Dedifferentiated amniotic fluid mesenchymal stem cell (primary cell): ENCODE data around the gene IGF1R.

Experiments used
- DNase-seq: peaks from one replicate; pipeline ENCODE4 v3.0.0-alpha.2; 2016; ENCODE audit errors: extremely low spot score

The IGF1R gene

GRCh38 chr15:98648654-98649471, 524 bp downstream of the IGF1R start:
- peak; percentile 17 for DNase-seq

- DNase-seq = peak; percentile 17
Measured at GRCh38 chr15:98649472-98650416, 1.4 kb downstream of the IGF1R start.

DNA sequence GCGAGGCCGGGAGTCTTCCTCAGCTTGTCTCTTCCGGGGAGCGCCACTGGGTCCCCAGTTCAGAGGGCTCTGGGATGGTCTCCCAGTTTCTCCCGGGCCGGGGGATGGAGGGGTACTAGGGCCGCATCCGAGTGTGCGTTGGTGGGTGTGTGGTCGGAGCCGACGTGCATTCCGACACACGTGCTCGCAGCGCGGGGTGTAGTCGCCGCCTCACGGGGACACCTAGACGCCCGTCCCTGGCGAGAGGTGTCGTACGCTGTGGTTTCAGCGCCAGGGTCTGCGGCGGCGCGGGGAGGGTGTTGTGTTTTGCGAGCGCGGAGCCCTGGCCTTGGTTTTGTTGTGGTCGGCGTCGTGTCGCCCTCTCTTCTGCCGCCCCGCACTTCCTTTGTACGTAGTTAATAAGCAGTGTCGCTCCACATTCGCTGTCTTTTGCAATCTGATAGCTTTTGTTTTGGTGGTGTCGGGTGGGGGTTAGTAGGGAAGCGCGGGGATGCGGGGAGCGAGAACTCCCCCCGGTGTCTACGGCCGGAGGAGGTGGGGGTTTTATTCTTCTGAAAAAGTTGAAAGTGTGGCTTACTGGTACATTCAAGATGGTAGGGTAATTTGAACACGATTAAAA, 2.2 kb downstream of the IGF1R start:
- DNase-seq = peak; percentile 19

DNA sequence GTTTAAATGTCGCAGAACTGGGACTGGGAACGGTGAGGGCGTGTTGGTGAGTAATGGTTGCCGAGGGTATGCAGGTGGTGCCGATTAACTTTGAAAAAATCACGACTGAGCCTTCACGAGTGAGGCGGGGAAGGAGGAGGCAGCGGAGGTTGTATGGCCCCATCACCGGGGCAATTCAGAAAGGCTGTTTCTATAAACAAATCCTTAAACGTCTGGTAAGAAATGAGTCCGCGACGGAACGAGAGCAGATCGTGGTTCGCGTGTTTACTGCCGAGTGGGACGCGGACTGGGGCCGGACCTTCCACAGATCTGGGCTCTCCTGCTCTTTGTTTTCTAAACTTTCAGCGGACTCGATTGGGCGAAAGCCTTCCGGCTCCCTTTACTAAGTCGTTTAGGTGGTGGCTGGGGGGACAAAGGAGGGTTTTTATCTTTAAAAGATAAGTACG, 2.7 kb downstream of the IGF1R start:
- peak; percentile 44 for DNase-seq

GRCh38 chr15:98651581-98652220, 3.4 kb downstream of the IGF1R start:
- peak; percentile 15 for DNase-seq

GRCh38 chr15:98653686-98654085, 5.3 kb downstream of the IGF1R start:
- DNase-seq = no peak

GRCh38 chr15:98654790-98655360, 6.5 kb downstream of the IGF1R start:
- DNase-seq = no peak

GRCh38 chr15:98655732-98656131, 7.4 kb downstream of the IGF1R start:
- DNase-seq = no peak

DNA sequence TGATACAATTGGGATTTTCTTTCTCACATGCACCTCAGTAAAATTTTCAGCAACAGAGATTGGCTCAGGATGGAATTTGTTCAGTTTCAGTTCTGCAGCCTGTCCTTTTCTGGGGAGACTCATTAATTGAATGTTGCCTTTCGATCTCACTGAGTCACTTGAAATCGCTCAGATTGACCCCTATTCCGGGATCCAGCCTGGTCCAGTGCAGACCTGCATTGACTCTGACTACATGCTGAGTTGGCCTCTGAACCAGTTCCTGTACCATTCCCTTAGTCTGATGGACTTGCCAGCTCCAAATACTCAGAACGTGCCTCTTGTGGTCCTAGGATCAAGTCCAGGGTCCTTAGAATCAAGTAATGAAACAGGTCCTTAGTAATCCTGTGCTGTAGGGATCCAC, 9.4 kb downstream of the IGF1R start:
- DNase-seq = no peak

DNA sequence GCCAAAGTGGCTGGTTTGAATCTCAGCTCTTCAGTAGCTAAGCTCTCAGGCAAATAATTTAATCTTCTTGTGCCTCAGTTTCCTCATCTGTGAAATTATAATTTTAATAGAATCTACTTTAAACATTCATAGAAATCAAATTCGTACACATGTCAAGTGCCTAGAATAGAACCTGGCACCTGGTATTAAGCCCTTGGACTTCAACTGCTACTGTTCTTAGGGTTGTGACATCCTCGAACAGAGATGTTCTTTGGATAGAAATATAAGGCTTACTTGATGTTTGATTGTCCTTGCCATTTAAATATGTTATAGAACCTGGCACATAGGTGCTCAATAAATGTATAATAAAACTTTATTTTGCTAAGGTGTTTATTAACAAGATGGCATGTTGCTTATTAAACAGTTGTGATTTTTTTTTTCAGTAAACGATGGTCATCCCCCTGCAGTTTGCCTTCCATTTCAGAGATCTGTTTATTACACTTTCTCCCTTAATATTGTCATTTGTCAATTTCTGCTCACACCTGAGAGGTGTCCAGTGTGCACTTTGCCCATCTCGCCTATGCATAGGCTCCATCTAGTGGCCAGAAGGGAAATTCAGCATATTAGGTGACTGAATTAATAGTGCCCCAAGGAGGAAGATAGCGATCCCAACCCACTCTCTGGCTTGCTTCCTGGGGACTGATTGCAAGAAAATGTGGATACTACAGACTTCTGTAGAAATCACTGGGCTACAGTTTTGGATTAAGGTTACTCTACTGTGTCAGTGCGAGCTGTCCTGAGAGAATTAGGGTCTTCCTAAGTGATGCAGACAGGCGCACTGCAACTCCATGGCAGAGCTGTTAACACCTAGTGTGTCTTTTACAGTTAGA, 10.7 kb downstream of the IGF1R start:
- DNase-seq = no peak

- DNase-seq = no peak
Measured at GRCh38 chr15:98660055-98660454, 11.7 kb downstream of the IGF1R start.

- DNase-seq = no peak
Measured at GRCh38 chr15:98663045-98663444, 14.7 kb downstream of the IGF1R start.

DNA sequence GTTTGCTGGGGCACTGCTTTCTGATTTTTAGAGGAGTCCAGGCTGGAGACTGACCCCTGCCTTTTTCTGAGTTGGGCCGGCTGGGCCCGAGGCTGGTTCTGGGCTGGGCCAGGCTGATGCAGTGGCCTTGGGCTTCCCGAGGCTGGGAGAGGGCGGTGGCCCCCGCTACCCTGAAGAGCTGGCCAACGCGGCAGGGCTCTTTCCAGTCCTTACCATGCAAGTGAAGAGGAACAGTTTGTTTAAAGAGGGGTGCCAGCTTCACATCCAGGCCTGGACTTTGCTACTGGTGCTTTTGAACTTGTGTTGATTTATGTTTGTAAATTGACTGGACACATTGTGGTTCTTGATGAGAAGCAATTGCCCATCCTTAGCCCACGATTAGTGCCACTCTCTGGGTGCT, 15.3 kb downstream of the IGF1R start:
- DNase-seq = no peak

DNA sequence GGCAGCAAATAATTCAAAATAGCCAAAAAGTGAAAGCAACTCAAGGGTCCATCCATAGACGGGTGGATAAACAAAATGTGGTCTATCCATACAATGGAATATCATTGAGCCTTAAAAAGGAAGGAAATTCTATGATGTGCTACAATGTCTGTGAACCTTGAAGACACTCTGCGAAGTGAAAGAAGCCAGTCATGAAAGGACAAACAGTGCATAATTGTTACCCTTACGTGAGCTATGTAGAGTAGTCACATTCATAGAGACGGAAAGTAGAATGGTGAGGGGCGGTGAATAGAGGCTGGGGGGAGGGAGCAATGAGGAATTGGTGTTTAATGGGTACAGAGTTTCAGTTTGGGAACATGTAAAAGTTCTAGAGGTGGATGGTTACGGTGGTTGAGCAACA, 18.1 kb downstream of the IGF1R start:
- no peak for DNase-seq

- DNase-seq = no peak
Measured at GRCh38 chr15:98666841-98667240, 18.5 kb downstream of the IGF1R start.

- no peak for DNase-seq
Measured at GRCh38 chr15:98667521-98668179, 19.3 kb downstream of the IGF1R start.

- DNase-seq = no peak
Measured at GRCh38 chr15:98668566-98669308, 20.4 kb downstream of the IGF1R start.

DNA sequence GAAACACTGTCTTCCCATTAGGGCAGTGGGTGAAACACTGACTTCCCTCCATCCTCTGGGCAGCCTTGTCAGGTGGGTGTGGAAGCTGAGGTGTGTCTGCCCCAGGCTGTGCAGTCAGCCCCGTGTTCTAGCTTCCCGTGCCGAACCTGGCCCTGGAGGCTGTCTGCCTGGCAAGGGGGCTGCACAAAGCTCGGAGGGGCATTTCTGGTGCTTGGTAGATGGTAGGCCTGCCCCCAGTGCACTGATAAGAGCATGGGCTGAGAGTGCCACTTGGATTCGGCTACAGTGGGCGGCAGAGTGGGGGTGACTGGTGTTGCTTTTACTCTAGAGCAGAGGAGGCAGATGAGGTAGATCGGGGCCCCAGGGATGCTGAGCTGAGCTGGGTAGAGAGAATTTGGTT, 21.3 kb downstream of the IGF1R start:
- DNase-seq = no peak
